HuH-7.5 (cell line): ENCODE data around the gene E2F3.
"Not testable (repeated sequence)": the region's sequence is repeated elsewhere in the genome, so short reads cannot be mapped to it uniquely, and the experiment has no call there.

Source experiments
- DNase-seq: peaks from one replicate; pipeline ENCODE4 v3.0.0; 2011; ENCODE audit warnings: low spot score

Gene E2F3

DNA sequence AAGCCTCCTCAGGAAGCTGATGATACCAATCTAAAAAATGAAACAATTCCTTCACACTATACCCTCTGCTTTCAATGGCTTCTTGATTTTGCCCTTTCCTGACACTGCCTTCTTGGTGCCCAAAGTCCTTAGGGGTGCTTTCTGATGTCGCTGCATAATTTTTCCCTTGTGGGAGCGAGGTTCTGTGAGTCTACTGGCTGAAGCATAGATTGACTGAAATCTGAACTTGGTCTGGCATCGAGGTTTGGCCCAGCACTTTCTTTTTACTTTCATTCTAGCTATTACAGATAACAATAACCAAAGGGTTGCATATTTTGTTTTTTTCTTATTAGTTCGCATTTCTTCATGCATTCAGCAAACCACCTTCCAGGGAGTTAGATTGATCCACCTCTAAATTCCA is 65.8 kb downstream of the E2F3 start:
- DNase-seq, result no peak

DNA sequence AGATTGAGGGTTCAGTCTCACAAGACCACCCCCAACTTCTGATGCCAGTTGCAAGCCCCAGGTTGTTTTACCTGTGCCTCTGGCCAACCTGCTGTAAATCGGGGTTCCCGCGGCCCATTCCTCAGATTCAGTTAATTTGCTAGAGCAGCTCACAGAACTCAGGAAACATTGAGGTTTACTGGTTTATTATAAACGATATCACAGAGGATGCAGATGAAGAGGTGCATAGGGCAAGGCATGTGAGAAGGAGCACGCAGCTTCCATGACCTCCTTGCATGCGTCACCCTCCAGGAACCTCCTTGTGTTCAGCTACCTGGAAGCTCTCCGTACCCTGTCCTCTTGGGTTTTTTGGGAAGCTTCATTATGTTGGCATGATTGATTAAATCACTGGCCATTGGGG is 66.5 kb downstream of the E2F3 start:
- no peak for DNase-seq

DNA sequence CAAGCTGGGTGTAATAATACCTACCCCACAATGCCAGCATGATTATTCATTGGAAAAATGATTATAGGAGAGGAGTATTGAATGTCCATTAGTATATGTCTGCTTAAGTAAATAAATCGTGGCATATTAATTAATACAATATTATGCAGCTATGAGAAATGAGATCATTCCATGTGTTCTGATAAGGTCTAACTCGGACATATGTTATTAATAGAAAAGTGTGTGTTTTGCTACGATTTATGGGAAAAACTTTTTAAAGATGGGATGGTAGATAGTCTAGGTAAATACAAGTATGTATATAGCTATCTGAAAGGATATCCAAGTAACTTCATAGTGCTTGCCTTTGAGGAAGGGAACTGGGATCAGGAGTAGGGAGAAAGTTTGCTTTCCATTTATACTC is 71.1 kb downstream of the E2F3 start:
- no peak for DNase-seq

DNA sequence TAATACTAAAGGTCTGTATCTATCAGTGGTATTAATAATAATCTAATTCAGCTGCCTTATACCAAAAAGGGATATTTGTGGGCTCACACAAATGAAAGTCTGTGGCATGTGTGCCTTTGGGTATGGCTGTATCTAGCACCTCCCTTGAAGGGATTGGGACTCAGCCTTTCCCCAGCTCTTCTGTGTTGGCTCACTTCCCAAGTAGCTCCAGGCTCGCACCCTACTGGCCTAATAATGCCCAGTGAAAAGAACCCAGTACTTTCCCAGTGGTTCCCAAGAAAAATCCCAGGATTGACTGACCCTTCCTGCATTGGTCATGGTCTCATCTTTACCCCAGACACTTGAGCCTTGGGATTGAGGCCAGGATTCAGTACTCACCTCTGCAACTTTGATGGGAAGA is 71.8 kb downstream of the E2F3 start:
- no peak for DNase-seq

DNA sequence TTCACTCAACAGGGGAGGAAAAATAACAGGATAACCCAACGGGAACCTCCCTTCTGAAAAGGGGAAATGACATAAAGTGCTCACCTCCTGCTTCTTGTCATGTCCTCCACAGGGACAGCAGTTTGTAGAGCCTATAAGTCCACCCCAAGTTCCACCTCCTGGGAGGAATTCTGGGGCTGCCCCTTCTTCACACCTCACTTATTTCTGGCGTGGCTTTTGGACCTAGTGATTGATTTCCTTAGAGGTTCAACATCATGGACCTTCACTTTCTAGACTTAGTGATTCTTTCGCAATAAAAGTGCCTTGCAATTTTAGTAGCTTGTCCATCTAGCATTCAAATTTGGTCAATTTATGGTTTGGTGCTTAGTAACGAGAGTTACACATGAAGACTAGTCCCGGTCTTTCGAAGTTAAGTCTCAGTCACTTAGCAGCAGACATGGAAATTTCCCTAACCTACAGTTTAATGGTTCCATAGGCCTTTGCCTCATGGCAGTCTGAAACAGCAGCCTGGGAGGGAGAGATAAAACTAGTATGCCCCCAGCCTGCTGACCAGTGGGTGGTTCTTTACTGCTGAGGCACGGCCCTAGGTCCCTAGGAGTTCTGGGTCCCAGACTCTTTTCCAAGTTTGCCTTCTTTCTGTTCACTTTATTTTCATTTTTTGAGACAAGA is 73.3 kb downstream of the E2F3 start:
- DNase-seq, result no peak

DNA sequence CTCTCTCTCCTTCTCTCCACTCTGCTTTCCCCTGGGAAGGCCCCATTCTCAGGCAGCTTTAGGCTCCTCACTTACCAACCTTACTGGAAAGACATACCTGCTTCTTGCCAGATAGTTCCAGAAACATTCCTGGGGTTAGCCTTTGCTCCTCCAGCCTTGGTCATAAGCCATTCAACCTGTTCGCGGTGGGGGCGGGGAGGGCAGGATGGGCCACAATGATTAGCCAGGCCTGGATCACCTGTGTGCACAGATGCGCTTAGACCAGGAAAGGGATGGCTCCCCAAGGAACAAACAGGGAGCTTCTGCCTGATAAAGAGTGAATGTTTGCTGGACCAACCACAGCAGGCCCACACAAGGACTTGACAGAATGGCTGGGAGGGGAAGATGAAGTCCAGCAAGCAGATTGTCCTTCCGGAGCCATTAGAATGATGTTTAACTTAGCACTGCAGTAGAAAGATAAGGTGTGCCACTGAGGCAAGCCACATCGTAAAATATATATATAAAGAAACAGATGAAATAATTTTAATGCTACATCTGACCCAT is 74.9 kb downstream of the E2F3 start:
- no peak for DNase-seq

DNA sequence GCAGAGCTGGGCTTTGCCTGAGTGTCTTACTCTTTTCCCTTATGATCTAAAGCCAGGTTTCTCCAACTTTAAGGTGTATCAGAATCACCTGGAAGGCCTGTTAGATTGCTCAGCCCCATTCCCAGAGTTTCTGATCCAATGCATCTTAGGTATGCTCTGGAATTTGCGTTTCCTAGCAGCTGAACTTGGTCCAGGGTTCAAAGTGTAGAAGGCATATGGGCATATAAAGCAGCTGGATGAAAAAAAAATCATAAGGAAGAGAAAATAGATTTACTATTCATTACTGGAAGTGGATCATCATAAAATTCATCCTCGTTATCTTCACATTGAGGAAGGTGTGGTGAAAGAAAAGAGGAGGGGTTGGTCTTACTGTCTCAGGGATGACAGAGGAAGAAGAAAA is 75.8 kb downstream of the E2F3 start:
- DNase-seq, result no peak

DNA sequence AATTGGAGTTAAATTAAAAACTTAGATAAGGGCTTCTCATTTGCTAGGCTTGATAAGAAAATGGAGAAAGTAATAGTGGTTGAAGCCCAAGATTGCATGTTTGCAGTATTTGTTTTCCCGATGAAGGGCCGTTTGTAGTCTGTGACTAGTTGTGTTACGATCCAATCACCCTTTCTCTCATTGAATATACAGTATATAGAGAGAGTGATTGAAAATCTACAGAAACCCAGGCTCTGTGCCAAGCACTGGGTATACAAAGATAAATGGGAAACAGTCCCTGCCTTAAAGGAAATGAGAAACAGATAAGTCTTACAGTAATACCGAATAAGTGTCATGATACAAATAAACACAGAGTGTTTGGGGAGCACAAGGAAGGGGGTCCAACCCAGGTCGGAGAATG is 77.4 kb downstream of the E2F3 start:
- no peak for DNase-seq

DNA sequence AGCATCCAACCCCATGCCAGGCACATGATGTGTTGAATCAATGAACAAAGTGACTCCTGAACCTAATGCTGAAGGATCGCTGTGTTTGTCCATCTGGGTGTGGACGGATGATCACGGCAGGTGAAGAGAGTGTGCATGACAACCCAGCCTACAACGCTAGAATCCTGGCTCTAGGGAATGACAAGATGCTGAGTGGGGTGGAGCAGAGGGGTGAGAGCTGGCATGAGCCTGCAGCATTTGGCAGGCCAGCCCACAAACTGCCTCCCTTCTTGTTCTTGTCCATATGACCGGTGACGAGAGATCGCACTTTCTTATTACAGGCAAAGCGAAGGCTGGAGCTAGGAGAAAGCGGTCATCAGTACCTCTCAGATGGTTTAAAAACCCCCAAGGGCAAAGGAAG is 77.8 kb downstream of the E2F3 start:
- no peak for DNase-seq

DNA sequence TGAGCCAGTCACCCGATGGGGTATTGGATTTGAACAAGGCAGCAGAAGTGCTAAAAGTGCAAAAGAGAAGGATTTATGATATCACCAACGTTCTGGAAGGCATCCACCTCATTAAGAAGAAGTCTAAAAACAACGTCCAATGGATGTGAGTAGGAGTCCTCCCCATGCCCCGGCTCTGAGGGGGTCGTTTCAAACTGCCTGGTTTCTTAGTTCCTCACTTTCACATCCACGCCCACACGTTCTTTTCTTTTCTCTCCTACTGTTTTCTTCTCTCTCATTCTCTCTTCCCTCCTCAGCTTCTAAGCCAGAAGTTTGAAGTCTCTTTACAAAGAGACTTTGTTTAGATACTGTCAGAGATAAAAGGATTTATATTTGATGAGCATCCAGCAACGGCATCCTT is 79.6 kb downstream of the E2F3 start:
- DNase-seq, result no peak

DNA sequence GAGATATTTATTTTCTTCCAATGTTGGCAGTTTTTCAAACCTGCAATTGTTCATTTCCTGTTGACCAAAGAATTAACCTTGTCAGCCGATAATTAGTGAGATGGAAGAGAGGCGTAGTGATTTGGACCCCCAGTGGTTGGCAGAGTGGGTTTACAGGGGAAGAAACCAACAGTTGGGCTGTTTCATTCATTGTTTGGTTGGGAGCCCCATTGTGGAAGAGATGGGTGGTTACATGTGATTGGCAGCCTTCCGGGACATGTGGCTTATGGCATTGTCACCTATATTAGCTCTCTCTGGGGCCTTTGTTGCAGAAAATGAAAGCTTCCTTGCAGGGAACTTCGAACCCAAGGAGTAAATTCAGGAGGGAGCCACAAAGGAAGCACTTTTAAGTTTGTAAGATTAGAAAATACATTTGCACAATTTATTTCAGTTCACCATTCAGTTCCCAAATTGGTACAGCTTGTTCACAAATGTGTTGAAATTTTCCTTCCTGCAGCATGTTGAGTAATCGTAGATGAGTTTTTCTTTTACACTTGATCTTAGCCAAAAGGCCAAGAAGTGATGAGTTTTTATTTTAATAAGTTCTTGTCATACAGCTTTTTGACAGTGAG is 82.3 kb downstream of the E2F3 start:
- DNase-seq, result no peak

DNA sequence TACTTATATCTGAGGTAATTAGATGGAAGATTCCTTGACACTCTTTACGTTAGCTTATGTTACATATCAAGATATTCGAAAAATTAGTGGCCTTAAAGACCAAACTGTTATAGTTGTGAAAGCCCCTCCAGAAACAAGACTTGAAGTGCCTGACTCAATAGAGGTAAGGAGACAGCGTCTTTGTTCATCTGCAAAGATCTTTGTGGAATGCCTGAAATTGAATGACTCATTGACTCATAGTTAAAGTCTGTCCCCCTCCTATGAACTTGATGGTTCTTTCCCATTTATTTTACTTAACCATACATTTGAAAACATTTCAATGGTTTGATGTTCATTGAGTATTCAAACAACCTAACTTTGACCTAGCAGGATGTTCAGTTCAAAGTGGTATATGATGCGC is 85.0 kb downstream of the E2F3 start:
- no peak for DNase-seq

DNA sequence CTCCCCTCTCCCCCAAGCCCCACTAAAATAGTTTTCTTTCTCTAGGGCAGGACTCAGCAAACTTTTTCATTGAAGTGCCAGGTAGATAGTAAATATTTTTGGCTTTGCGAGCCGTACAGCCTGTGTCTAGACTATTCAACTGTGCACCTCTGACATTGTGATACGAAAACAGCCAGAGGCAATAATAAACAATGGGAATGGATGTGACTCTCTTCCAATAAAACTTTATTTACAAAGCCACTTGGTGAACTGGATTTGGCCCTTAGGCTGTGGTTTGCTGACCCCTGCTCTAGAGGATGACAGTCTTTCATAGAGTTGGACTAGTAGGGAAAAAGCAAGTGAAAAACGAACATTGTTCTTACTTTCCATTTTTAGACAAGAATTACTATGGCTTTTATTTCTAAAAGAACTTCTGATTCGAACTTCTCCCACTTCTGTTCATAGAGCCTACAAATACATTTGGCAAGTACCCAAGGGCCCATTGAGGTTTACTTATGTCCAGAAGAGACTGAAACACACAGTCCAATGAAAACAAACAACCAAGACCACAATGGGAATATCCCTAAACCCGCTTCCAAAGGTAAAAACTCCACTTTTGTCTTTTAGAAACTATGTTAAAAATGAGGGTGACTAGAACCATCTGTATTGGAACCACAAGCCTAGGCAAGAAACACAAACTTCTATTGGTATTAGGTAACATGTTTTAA is 86.1 kb downstream of the E2F3 start:
- no peak for DNase-seq

DNA sequence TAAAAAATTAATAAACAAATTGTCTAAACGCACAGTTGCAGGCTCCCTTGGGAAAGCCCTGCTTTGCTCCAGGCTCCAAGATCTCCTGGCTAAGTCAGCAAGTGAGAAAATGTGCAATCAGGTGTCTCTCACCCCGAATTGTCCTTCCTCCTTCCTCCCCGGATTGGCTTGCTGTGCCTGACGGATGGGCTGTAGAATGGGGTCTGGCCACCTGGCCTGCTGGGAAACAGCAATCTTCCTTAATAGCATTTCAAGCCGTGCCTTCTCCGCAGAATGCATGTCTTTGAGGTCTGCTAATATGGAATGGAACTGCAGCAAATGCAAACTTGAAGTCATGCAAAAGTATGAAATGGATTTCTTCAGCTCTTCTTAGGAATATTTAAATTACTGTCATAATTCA is 88.9 kb downstream of the E2F3 start:
- no peak for DNase-seq

DNA sequence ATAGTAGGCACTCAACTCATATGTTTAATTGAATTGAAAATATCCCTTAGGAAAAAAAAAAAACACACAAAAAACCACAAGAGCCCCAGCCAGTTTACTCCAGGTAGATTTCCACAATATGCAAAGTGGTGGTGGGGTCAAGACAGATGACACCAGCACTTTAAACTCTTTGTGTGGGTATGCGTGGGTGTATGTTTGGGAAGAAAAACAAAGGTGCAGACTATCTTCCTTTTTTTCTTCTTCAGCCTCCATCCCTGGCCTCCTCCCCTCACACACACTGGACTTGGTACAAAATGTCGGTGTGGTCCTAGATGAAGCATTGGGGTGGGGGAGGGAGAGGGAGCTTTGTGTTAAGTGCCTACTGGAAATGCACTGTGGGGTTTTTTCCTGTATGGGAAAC is 90.4 kb downstream of the E2F3 start:
- DNase-seq, result no peak

DNA sequence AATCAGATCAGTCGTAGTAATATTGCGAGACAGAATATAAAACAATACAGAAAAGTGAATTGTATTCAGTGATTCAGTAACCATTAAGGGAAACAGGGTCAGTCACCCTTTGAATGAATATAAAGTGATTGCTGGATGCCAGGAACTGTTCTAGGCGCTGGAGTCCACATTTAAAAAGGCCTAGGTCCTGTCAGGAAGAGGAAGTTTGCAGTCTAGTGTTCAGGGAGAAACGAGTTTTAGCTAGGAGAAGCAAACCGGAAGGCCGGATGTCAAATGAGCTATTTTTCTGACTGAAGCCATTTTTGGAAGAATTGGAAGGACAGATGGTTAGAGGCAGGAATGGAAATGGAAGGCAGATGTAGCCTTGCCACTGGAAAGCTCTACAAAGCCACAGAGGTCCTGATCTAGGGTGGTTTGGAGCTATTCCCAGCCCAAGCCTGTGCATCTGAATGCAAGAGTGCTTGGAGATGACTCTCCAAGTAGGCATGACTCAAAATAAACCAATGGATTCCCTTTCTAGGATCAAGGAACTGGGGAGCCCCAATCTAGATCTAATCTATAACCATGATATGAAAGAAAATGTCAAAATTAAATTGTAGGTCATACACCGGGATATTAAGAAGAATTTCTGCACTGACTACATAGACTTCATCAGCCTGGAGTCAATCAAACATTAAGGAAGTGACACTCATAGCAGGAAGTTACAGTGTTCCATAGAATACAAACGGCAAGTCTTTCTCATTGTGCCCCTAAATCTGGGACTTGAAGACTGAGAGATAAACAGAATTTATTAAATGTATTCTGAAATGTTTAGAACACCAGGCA is 95.7 kb downstream of the E2F3 start:
- DNase-seq, result no peak

DNA sequence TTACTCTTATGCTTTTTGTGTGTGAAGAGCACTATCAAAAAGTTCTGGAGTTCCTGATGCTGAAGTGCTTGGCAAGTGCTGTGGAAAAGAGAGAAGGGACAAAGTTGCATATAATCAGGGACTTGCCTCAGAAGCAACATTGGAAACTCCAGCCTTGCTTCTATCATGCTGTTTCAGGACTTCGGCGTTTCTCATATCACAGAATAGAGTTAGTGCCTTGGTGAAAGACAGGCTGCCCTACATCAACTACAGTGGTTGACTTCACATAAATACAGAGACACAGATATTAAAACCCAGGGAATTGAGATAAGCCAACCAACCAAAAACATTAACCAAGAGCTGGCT is 96.3 kb downstream of the E2F3 start:
- DNase-seq, result no peak

DNA sequence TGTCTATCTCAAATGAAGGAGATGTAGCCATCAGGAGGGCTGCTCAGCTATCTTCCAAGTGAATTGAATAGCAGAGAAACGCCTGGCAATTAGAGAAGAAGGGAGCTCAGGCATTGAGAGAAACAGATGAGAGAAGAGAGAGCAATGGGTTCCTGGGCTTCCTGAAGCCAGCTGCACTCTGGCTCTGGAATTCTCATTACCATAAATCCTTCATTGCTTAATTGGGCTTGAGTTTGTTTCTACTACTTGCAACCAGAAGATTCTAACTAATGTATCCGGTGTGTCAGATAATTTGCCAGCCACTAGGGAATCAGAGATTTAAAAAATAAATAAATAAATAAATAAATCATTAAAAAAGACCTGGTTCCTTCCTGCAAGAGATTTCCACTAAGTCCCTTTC is 107.5 kb downstream of the E2F3 start:
- no peak for DNase-seq

DNA sequence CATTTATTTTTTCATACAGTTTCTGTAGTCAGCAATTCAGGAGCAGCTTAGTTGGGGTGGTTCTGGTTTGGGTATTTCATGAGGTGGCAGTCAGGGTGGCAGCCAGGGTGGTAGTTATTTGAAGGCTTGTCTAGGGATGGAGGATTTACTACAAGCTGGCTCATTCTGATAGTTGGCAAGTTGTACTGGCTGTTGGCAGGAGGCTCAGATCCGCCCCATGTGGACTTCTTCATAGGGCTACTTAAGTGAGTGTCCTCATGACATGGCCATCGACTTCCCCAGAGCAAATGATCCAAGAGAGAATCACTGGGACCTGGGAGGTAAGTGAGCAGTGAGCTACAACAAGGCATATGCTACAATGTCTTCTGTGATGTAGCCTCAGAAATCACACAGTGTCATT is 110.2 kb downstream of the E2F3 start:
- DNase-seq, result no peak

DNA sequence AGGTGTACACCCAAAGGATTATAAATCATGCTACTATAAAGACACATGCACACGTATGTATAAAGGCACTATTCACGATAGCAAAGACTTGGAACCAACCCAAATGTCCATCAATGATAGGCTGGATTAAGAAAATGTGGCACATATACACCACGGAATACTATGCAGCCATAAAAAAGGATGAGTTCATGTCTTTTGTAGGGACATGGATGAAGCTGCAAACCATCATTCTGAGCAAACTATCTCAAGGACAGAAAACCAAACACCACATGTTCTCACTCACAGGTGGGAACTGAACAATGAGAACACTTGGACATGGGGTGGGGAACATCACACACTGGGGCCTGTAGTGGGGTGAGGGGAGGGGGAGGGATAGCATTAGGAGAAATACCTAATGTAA is 123.5 kb downstream of the E2F3 start:
- DNase-seq, result not testable (repeated sequence)

DNA sequence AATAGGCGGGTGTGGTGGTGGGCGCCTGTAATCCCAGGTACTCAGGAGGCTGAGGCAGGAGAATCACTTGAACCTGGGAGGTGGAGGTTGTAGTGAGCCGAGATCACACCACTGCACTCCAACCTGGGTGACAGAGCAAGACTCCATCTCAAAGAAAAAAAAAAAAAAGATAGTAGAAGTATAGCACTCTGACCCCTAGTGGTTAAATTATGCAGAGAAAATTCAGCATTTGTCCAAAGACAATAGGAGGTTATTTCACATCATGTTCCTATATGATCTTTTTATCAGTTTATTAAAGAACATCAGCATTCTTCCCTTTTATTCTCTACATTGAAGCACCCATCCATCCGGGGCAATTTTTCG is 127.4 kb downstream of the E2F3 start:
- DNase-seq, result not testable (repeated sequence)

DNA sequence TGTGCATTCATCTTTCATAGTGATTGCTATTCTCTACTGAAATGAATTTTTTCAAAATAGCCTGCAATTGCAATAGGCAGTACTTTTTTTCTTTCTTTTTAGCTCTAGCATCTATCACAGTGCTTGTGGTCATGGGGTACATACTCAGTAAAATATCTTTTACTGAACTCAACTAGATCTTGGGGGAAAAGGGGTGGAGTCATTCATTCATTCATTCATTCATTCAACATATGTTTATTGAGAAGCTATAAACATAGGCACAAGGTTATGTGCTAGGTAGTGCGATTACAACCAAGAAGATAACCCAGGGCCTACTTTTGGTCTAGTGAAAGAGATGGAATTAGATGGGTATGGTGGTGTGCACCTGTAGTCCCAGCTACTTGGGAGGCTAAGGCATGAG is 131.2 kb downstream of the E2F3 start:
- no peak for DNase-seq
